H9 (cell line): ENCODE data around the gene AKNA. TPM values are rescaled to one million over a fixed set of nuclear protein-coding genes. Genes with fewer than 3 reads are reported as not detected.

Experiments used
- DNase-seq: peaks from one replicate; pipeline ENCODE4 v3.0.0-alpha.2; 2017
- H2AFZ ChIP-seq: one replicate; pipeline ENCODE4 v1.6.1; 2013; ENCODE audit warnings: mild to moderate bottlenecking, low read length, control low read depth, moderate library complexity
- H2AK5ac ChIP-seq: 2 replicates; pipeline ENCODE4 v1.6.1; 2013; ENCODE audit warnings: low read length, control low read depth, mixed read lengths; ENCODE audit not compliant: insufficient read length
- H2BK120ac ChIP-seq: one replicate; pipeline ENCODE4 v1.6.1; 2013; ENCODE audit warnings: low read depth, mild to moderate bottlenecking, low read length, control low read depth, inconsistent platforms; ENCODE audit not compliant: poor library complexity, severe bottlenecking
- H2BK12ac ChIP-seq: 2 replicates; pipeline ENCODE4 v1.6.1; 2013; ENCODE audit warnings: low read length, control low read depth, mixed read lengths, low read depth; ENCODE audit not compliant: insufficient read length
- H2BK15ac ChIP-seq: 2 replicates; pipeline ENCODE4 v1.6.1; 2013; ENCODE audit warnings: low read depth, low read length, control low read depth
- H2BK20ac ChIP-seq: one replicate; pipeline ENCODE4 v1.6.1; 2013; ENCODE audit warnings: low read depth, mild to moderate bottlenecking, low read length, control low read depth, inconsistent platforms; ENCODE audit not compliant: poor library complexity, severe bottlenecking
- H2BK5ac ChIP-seq: 2 replicates; pipeline ENCODE4 v1.6.1; 2013; ENCODE audit warnings: low read length, control low read depth, mixed read lengths; ENCODE audit not compliant: insufficient read length
- H3K14ac ChIP-seq: 2 replicates; pipeline ENCODE4 v1.6.1; 2013; ENCODE audit warnings: low read length, control low read depth; ENCODE audit not compliant: insufficient read depth
- H3K18ac ChIP-seq: 2 replicates; pipeline ENCODE4 v1.6.1; 2013; ENCODE audit warnings: low read depth, mild to moderate bottlenecking, mixed read lengths, low read length, control low read depth; ENCODE audit not compliant: insufficient read length
- H3K23ac ChIP-seq: 2 replicates; pipeline ENCODE4 v1.6.1; 2013; ENCODE audit warnings: low read length, control low read depth, mixed read lengths, low read depth; ENCODE audit not compliant: insufficient read length
- H3K23me2 ChIP-seq: 2 replicates; pipeline ENCODE4 v1.6.1; 2013; ENCODE audit warnings: low read depth, mild to moderate bottlenecking, mixed read lengths, low read length, control low read depth; ENCODE audit not compliant: insufficient read length, poor library complexity, severe bottlenecking
- H3K27ac ChIP-seq: 2 replicates; pipeline ENCODE4 v1.5.1; 2013; ENCODE audit warnings: low read length, control low read depth, mixed read lengths, low read depth; ENCODE audit not compliant: insufficient read length
- H3K27me3 ChIP-seq: 2 replicates; pipeline ENCODE4 v1.6.1; 2013; ENCODE audit warnings: low read length, control low read depth, inconsistent platforms; ENCODE audit not compliant: insufficient read depth
- H3K4ac ChIP-seq: 2 replicates; pipeline ENCODE4 v1.6.1; 2013; ENCODE audit warnings: low read depth, mild to moderate bottlenecking, control low read depth, inconsistent platforms, low read length, moderate library complexity
- H3K4me1 ChIP-seq: 2 replicates; pipeline ENCODE4 v1.6.1; 2013; ENCODE audit warnings: low read length, control low read depth, inconsistent platforms; ENCODE audit not compliant: insufficient read depth
- H3K4me2 ChIP-seq: 2 replicates; pipeline ENCODE4 v1.6.1; 2013; ENCODE audit warnings: low read length, control low read depth, mixed read lengths; ENCODE audit not compliant: insufficient read length, insufficient read depth
- H3K56ac ChIP-seq: 2 replicates; pipeline ENCODE4 v1.6.1; 2013; ENCODE audit warnings: low read depth, mild to moderate bottlenecking, mixed read lengths, low read length, control low read depth; ENCODE audit not compliant: insufficient read length
- H3K79me1 ChIP-seq: 2 replicates; pipeline ENCODE4 v1.6.1; 2013; ENCODE audit warnings: low read depth, mild to moderate bottlenecking, moderate library complexity, low read length, control low read depth, inconsistent platforms; ENCODE audit not compliant: insufficient read depth, poor library complexity, severe bottlenecking
- H3K79me2 ChIP-seq: 2 replicates; pipeline ENCODE4 v1.6.1; 2013; ENCODE audit warnings: low read length, control low read depth, inconsistent platforms; ENCODE audit not compliant: insufficient read depth
- H3K9ac ChIP-seq: 2 replicates; pipeline ENCODE4 v1.6.1; 2013; ENCODE audit warnings: low read length, control low read depth, mixed read lengths; ENCODE audit not compliant: insufficient read length; ENCODE audit errors: extremely low read depth
- H3K9me3 ChIP-seq: one replicate; pipeline ENCODE4 v1.6.1; 2013; ENCODE audit warnings: low read depth, low read length, inconsistent platforms; ENCODE audit not compliant: control insufficient read depth
- H3T11ph ChIP-seq: one replicate; pipeline ENCODE4 v1.6.1; 2013; ENCODE audit warnings: mild to moderate bottlenecking, low read length, control low read depth, inconsistent platforms
- H4K20me1 ChIP-seq: one replicate; pipeline ENCODE4 v1.6.1; 2013; ENCODE audit not compliant: control insufficient read depth, insufficient read length, insufficient read depth
- H4K5ac ChIP-seq: 2 replicates; pipeline ENCODE4 v1.6.1; 2013; ENCODE audit warnings: low read depth, mild to moderate bottlenecking, mixed read lengths, low read length, control low read depth; ENCODE audit not compliant: insufficient read length
- H4K8ac ChIP-seq: replicated peaks from 2 replicates; pipeline ENCODE4 v1.6.1; 2013; ENCODE audit warnings: low read length, control low read depth, mixed read lengths, low read depth; ENCODE audit not compliant: insufficient read length
- H4K91ac ChIP-seq: 2 replicates; pipeline ENCODE4 v1.6.1; 2013; ENCODE audit warnings: low read depth, mild to moderate bottlenecking, moderate library complexity, mixed read lengths, low read length, control low read depth; ENCODE audit not compliant: insufficient read length
- H3K27ac Mint-ChIP-seq, 3 experiments: 2 replicates in 2 of 3; 3 replicates in 1 of 3; pipeline ENCODE4 v1.8.0; 2020 to 2021; ENCODE audit warnings: mixed read lengths in 3 of 3, mild to moderate bottlenecking in 1 of 3, moderate library complexity in 1 of 3
- H3K27me3 Mint-ChIP-seq: 2 replicates; pipeline ENCODE4 v1.8.0; 2021; ENCODE audit warnings: low read depth, mild to moderate bottlenecking, moderate library complexity, mixed read lengths
- H3K36me3 Mint-ChIP-seq, 3 experiments: 2 replicates in 2 of 3; 3 replicates in 1 of 3; pipeline ENCODE4 v1.8.0; 2020 to 2021; ENCODE audit warnings: low read depth in 3 of 3, mixed read lengths in 3 of 3; ENCODE audit not compliant: insufficient read depth in 1 of 3
- H3K4me1 Mint-ChIP-seq, 2 experiments: 2 replicates each; pipeline ENCODE4 v1.8.0; 2020; ENCODE audit warnings: mixed read lengths in 2 of 2
- H3K4me3 Mint-ChIP-seq, 2 experiments: 2 replicates in 1 of 2; 3 replicates in 1 of 2; pipeline ENCODE4 v1.8.0; 2020 to 2021; ENCODE audit warnings: mild to moderate bottlenecking in 2 of 2, mixed read lengths in 2 of 2, moderate library complexity in 1 of 2
- H3K9me3 Mint-ChIP-seq, 2 experiments: 2 replicates in 1 of 2; 3 replicates in 1 of 2; pipeline ENCODE4 v1.8.0; 2020; ENCODE audit warnings: mild to moderate bottlenecking in 2 of 2, mixed read lengths in 2 of 2, moderate library complexity in 1 of 2
- CTCF ChIP-seq: fragments of 200-600 bp; sonication (generic); conservative IDR thresholded peaks from 3 replicates; pipeline ENCODE4 v1.8.0; 2021; ENCODE audit warnings: antibody characterized with exemption, mild to moderate bottlenecking
- whole genome bisulfite sequencing: extraction: QIAGEN DNeasy Blood & Tissue Kit; methylation state at CpG from one replicate; pipeline ENCODE4 v1.1.7; 2013; ENCODE audit warnings: missing lambda C conversion rate, low lambda C conversion rate, mixed read lengths; ENCODE audit not compliant: insufficient read length; ENCODE audit errors: extremely low coverage; 5-methylcytosine and 5-hydroxymethylcytosine counted together
- total RNA-seq: library from RNA; stranded (reverse); gene quantifications from 2 replicates; pipeline ENCODE4 v1.2.1, GENCODE V29; 2021

Gene AKNA
- total RNA-seq, 1 experiment from 2014 or later: 19.7 TPM

GRCh38 chr9:114433720-114434255, 46.0 kb upstream of the AKNA start:
- Mint-ChIP-seq H3K9me3 (no peaks in the 10 kb centered on the region), H3K4me3 (no peak overlapping the region), H3K27me3 (no peaks in the 10 kb centered on the region; the same call in 1 of the 2 replicates), H3K4me1 (peaks cover 0 to 13% of the 10 kb centered on the region in 2 experiments; a peak in 2 of 4 replicates), H3K27ac (no peak overlapping the region), H3K36me3 (no peaks in the 10 kb centered on the region; a peak in 1 of 7 replicates)
- H2AFZ ChIP-seq: no peak overlapping the region
- H3K14ac ChIP-seq: no peak overlapping the region
- no peak overlapping the region for H3K4me2 ChIP-seq
- WGBS: no CpG with 5 or more reads among the region's 6 CpGs
- H2BK120ac ChIP-seq: no peak overlapping the region
- H2BK15ac ChIP-seq: no peak overlapping the region
- no peak overlapping the region for H4K8ac ChIP-seq
- no peak overlapping the region for H2BK5ac ChIP-seq
- no peaks in the 10 kb centered on the region for H4K20me1 ChIP-seq
- H3K4me1 ChIP-seq: no peaks in the 10 kb centered on the region
- no peaks in the 10 kb centered on the region for H3K79me1 ChIP-seq
- H3K23me2 ChIP-seq: no peaks in the 10 kb centered on the region
- no peak for DNase-seq
- no peak overlapping the region for H3K4ac ChIP-seq
- no peak overlapping the region for H3K27ac ChIP-seq
- no peak overlapping the region for H4K91ac ChIP-seq
- H2BK12ac ChIP-seq: no peak overlapping the region
- no peak overlapping the region for H3K23ac ChIP-seq
- H3K9ac ChIP-seq: no peak overlapping the region
- H2BK20ac ChIP-seq: no peak overlapping the region
- no peaks in the 10 kb centered on the region; the same call in 1 of the 2 replicates for H3K27me3 ChIP-seq
- no peak overlapping the region for H2AK5ac ChIP-seq
- H4K5ac ChIP-seq: no peak overlapping the region
- H3K9me3 ChIP-seq: no peaks in the 10 kb centered on the region
- TF ChIP-seq CTCF: no peak
- H3T11ph ChIP-seq: no peak overlapping the region
- H3K56ac ChIP-seq: no peak overlapping the region
- no peaks in the 10 kb centered on the region for H3K79me2 ChIP-seq
- H3K18ac ChIP-seq: no peak overlapping the region
